H9 (cell line): Measurements from ENCODE around the gene DISP1. TPM values are rescaled to one million over a fixed set of nuclear protein-coding genes. Genes with fewer than 3 reads are reported as not detected.

Source experiments
- DNase-seq: peaks from one replicate; pipeline ENCODE4 v3.0.0-alpha.2; 2017
- H2AFZ ChIP-seq: one replicate; pipeline ENCODE4 v1.6.1; 2013; ENCODE audit warnings: mild to moderate bottlenecking, low read length, control low read depth, moderate library complexity
- H2AK5ac ChIP-seq: 2 replicates; pipeline ENCODE4 v1.6.1; 2013; ENCODE audit warnings: low read length, control low read depth, mixed read lengths; ENCODE audit not compliant: insufficient read length
- H2BK120ac ChIP-seq: one replicate; pipeline ENCODE4 v1.6.1; 2013; ENCODE audit warnings: low read depth, mild to moderate bottlenecking, low read length, control low read depth, inconsistent platforms; ENCODE audit not compliant: poor library complexity, severe bottlenecking
- H2BK12ac ChIP-seq: 2 replicates; pipeline ENCODE4 v1.6.1; 2013; ENCODE audit warnings: low read length, control low read depth, mixed read lengths, low read depth; ENCODE audit not compliant: insufficient read length
- H2BK15ac ChIP-seq: 2 replicates; pipeline ENCODE4 v1.6.1; 2013; ENCODE audit warnings: low read depth, low read length, control low read depth
- H2BK20ac ChIP-seq: one replicate; pipeline ENCODE4 v1.6.1; 2013; ENCODE audit warnings: low read depth, mild to moderate bottlenecking, low read length, control low read depth, inconsistent platforms; ENCODE audit not compliant: poor library complexity, severe bottlenecking
- H2BK5ac ChIP-seq: 2 replicates; pipeline ENCODE4 v1.6.1; 2013; ENCODE audit warnings: low read length, control low read depth, mixed read lengths; ENCODE audit not compliant: insufficient read length
- H3K14ac ChIP-seq: 2 replicates; pipeline ENCODE4 v1.6.1; 2013; ENCODE audit warnings: low read length, control low read depth; ENCODE audit not compliant: insufficient read depth
- H3K18ac ChIP-seq: 2 replicates; pipeline ENCODE4 v1.6.1; 2013; ENCODE audit warnings: low read depth, mild to moderate bottlenecking, mixed read lengths, low read length, control low read depth; ENCODE audit not compliant: insufficient read length
- H3K23ac ChIP-seq: 2 replicates; pipeline ENCODE4 v1.6.1; 2013; ENCODE audit warnings: low read length, control low read depth, mixed read lengths, low read depth; ENCODE audit not compliant: insufficient read length
- H3K23me2 ChIP-seq: 2 replicates; pipeline ENCODE4 v1.6.1; 2013; ENCODE audit warnings: low read depth, mild to moderate bottlenecking, mixed read lengths, low read length, control low read depth; ENCODE audit not compliant: insufficient read length, poor library complexity, severe bottlenecking
- H3K27ac ChIP-seq: 2 replicates; pipeline ENCODE4 v1.5.1; 2013; ENCODE audit warnings: low read length, control low read depth, mixed read lengths, low read depth; ENCODE audit not compliant: insufficient read length
- H3K27me3 ChIP-seq: 2 replicates; pipeline ENCODE4 v1.6.1; 2013; ENCODE audit warnings: low read length, control low read depth, inconsistent platforms; ENCODE audit not compliant: insufficient read depth
- H3K4ac ChIP-seq: 2 replicates; pipeline ENCODE4 v1.6.1; 2013; ENCODE audit warnings: low read depth, mild to moderate bottlenecking, control low read depth, inconsistent platforms, low read length, moderate library complexity
- H3K4me1 ChIP-seq: 2 replicates; pipeline ENCODE4 v1.6.1; 2013; ENCODE audit warnings: low read length, control low read depth, inconsistent platforms; ENCODE audit not compliant: insufficient read depth
- H3K4me2 ChIP-seq: 2 replicates; pipeline ENCODE4 v1.6.1; 2013; ENCODE audit warnings: low read length, control low read depth, mixed read lengths; ENCODE audit not compliant: insufficient read length, insufficient read depth
- H3K56ac ChIP-seq: 2 replicates; pipeline ENCODE4 v1.6.1; 2013; ENCODE audit warnings: low read depth, mild to moderate bottlenecking, mixed read lengths, low read length, control low read depth; ENCODE audit not compliant: insufficient read length
- H3K79me1 ChIP-seq: 2 replicates; pipeline ENCODE4 v1.6.1; 2013; ENCODE audit warnings: low read depth, mild to moderate bottlenecking, moderate library complexity, low read length, control low read depth, inconsistent platforms; ENCODE audit not compliant: insufficient read depth, poor library complexity, severe bottlenecking
- H3K79me2 ChIP-seq: 2 replicates; pipeline ENCODE4 v1.6.1; 2013; ENCODE audit warnings: low read length, control low read depth, inconsistent platforms; ENCODE audit not compliant: insufficient read depth
- H3K9ac ChIP-seq: 2 replicates; pipeline ENCODE4 v1.6.1; 2013; ENCODE audit warnings: low read length, control low read depth, mixed read lengths; ENCODE audit not compliant: insufficient read length; ENCODE audit errors: extremely low read depth
- H3K9me3 ChIP-seq: one replicate; pipeline ENCODE4 v1.6.1; 2013; ENCODE audit warnings: low read depth, low read length, inconsistent platforms; ENCODE audit not compliant: control insufficient read depth
- H3T11ph ChIP-seq: one replicate; pipeline ENCODE4 v1.6.1; 2013; ENCODE audit warnings: mild to moderate bottlenecking, low read length, control low read depth, inconsistent platforms
- H4K20me1 ChIP-seq: one replicate; pipeline ENCODE4 v1.6.1; 2013; ENCODE audit not compliant: control insufficient read depth, insufficient read length, insufficient read depth
- H4K5ac ChIP-seq: 2 replicates; pipeline ENCODE4 v1.6.1; 2013; ENCODE audit warnings: low read depth, mild to moderate bottlenecking, mixed read lengths, low read length, control low read depth; ENCODE audit not compliant: insufficient read length
- H4K8ac ChIP-seq: replicated peaks from 2 replicates; pipeline ENCODE4 v1.6.1; 2013; ENCODE audit warnings: low read length, control low read depth, mixed read lengths, low read depth; ENCODE audit not compliant: insufficient read length
- H4K91ac ChIP-seq: 2 replicates; pipeline ENCODE4 v1.6.1; 2013; ENCODE audit warnings: low read depth, mild to moderate bottlenecking, moderate library complexity, mixed read lengths, low read length, control low read depth; ENCODE audit not compliant: insufficient read length
- H3K27ac Mint-ChIP-seq, 3 experiments: 2 replicates in 2 of 3; 3 replicates in 1 of 3; pipeline ENCODE4 v1.8.0; 2020 to 2021; ENCODE audit warnings: mixed read lengths in 3 of 3, mild to moderate bottlenecking in 1 of 3, moderate library complexity in 1 of 3
- H3K27me3 Mint-ChIP-seq: 2 replicates; pipeline ENCODE4 v1.8.0; 2021; ENCODE audit warnings: low read depth, mild to moderate bottlenecking, moderate library complexity, mixed read lengths
- H3K36me3 Mint-ChIP-seq, 3 experiments: 2 replicates in 2 of 3; 3 replicates in 1 of 3; pipeline ENCODE4 v1.8.0; 2020 to 2021; ENCODE audit warnings: low read depth in 3 of 3, mixed read lengths in 3 of 3; ENCODE audit not compliant: insufficient read depth in 1 of 3
- H3K4me1 Mint-ChIP-seq, 2 experiments: 2 replicates each; pipeline ENCODE4 v1.8.0; 2020; ENCODE audit warnings: mixed read lengths in 2 of 2
- H3K4me3 Mint-ChIP-seq, 2 experiments: 2 replicates in 1 of 2; 3 replicates in 1 of 2; pipeline ENCODE4 v1.8.0; 2020 to 2021; ENCODE audit warnings: mild to moderate bottlenecking in 2 of 2, mixed read lengths in 2 of 2, moderate library complexity in 1 of 2
- H3K9me3 Mint-ChIP-seq, 2 experiments: 2 replicates in 1 of 2; 3 replicates in 1 of 2; pipeline ENCODE4 v1.8.0; 2020; ENCODE audit warnings: mild to moderate bottlenecking in 2 of 2, mixed read lengths in 2 of 2, moderate library complexity in 1 of 2
- CTCF ChIP-seq: fragments of 200-600 bp; sonication (generic); conservative IDR thresholded peaks from 3 replicates; pipeline ENCODE4 v1.8.0; 2021; ENCODE audit warnings: antibody characterized with exemption, mild to moderate bottlenecking
- WGBS: extraction: QIAGEN DNeasy Blood & Tissue Kit; methylation state at CpG from one replicate; pipeline ENCODE4 v1.1.7; 2013; ENCODE audit warnings: missing lambda C conversion rate, low lambda C conversion rate, mixed read lengths; ENCODE audit not compliant: insufficient read length; ENCODE audit errors: extremely low coverage; 5-methylcytosine and 5-hydroxymethylcytosine counted together
- total RNA-seq: library from RNA; stranded (reverse); gene quantifications from 2 replicates; pipeline ENCODE4 v1.2.1, GENCODE V29; 2021

DISP1 gene
- total RNA-seq, 1 experiment from 2014 or later = 2.6 TPM

GRCh38 chr1:222833356-222833876 lies 18.6 kb downstream of the DISP1 start:
- H3K36me3 Mint-ChIP-seq = peaks cover 0 to 3% (median 1%) of the 10 kb centered on the region in 3 experiments; a peak in 4 of 7 replicates
- Histone ChIP-seq H2BK12ac (no peak overlapping the region), H3K9me3 (no peaks in the 10 kb centered on the region), H3K4me1 (no peaks in the 10 kb centered on the region; the same call in 1 of the 2 replicates), H4K5ac (no peak overlapping the region), H3K23ac (no peak overlapping the region), H3K56ac (no peak overlapping the region), H2BK120ac (no peak overlapping the region), H4K8ac (no peak overlapping the region), H3K9ac (no peak overlapping the region), H2BK5ac (no peak overlapping the region), H3K79me2 (no peaks in the 10 kb centered on the region), H2AFZ (no peak overlapping the region), H3K79me1 (no peaks in the 10 kb centered on the region), H3K23me2 (no peaks in the 10 kb centered on the region), H3K4me2 (no peak overlapping the region), H2BK15ac (no peak overlapping the region), H3K4ac (no peak overlapping the region), H2BK20ac (no peak overlapping the region), H3T11ph (no peak overlapping the region), H2AK5ac (no peak overlapping the region), H4K20me1 (no peaks in the 10 kb centered on the region), H3K18ac (no peak overlapping the region), H4K91ac (no peak overlapping the region), H3K27me3 (no peaks in the 10 kb centered on the region), H3K14ac (no peak overlapping the region), H3K27ac (no peak overlapping the region)
- no peaks in the 10 kb centered on the region for H3K9me3 Mint-ChIP-seq
- WGBS = no CpG with 5 or more reads among the region's 2 CpGs
- H3K27me3 Mint-ChIP-seq = no peaks in the 10 kb centered on the region
- no peak for DNase-seq
- H3K4me1 Mint-ChIP-seq = peaks cover 12 to 24% of the 10 kb centered on the region in 2 experiments
- no peak for TF ChIP-seq CTCF
- no peak overlapping the region for H3K4me3 Mint-ChIP-seq
- no peak overlapping the region for H3K27ac Mint-ChIP-seq
